ENCODE measurements around the gene NOTCH2.
"Not testable (repeated sequence)": the region's sequence is repeated elsewhere in the genome, so short reads cannot be mapped to it uniquely, and the experiment has no call there.

GRCh38 chr1:120111008-120111407 is 41.5 kb upstream of the NOTCH2 start:
- TF ChIP-seq CTCF (conservative IDR thresholded peaks at IDR 0.05; ENCODE audit: low read depth, low read length); EZH2 (IDR thresholded peaks at IDR 0.05; ENCODE audit: borderline replicate concordance, low read depth, low read length, poor library complexity, severe bottlenecking): not testable (repeated sequence)
